ENCODE results near the gene OR2A12. TPM values are rescaled to one million over a fixed set of nuclear protein-coding genes. Genes with fewer than 3 reads are reported as not detected.
"Not testable (repeated sequence)": the region's sequence is repeated elsewhere in the genome, so short reads cannot be mapped to it uniquely, and the experiment has no call there.

Gene OR2A12
- total RNA-seq, 1 donor from 2014 or later = not detected

GRCh38 chr7:144109283-144109682 lies 23.2 kb downstream of the OR2A12 start, which contains the start of gene OR2A2:
Gene OR2A2 (plus strand): TSS chr7:144109583. CDS start chr7:144109583, 0 bp downstream.
- intact Hi-C loops (cut with DNase I) = no loop called here
- no peak for ATAC-seq (ENCODE audit: poor library complexity)
- no peak for DNase-seq

DNA sequence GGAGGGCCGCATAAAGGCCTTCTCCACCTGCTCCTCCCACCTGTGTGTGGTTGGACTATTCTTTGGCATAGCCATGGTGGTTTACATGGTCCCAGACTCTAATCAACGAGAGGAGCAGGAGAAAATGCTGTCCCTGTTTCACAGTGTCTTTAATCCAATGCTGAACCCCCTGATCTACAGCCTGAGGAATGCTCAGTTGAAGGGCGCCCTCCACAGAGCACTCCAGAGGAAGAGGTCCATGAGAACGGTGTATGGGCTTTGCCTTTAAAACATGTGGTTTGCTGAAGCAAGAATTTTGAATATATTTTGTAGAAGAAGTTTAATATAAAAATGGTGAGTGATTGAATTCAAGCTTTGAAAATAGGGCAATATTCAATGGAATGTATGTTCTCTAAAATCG lies 24.2 kb downstream of the OR2A12 start:
- intact Hi-C loops (cut with DNase I) = no loop called here
- ATAC-seq (ENCODE audit: poor library complexity) = no peak
- DNase-seq = no peak

DNA sequence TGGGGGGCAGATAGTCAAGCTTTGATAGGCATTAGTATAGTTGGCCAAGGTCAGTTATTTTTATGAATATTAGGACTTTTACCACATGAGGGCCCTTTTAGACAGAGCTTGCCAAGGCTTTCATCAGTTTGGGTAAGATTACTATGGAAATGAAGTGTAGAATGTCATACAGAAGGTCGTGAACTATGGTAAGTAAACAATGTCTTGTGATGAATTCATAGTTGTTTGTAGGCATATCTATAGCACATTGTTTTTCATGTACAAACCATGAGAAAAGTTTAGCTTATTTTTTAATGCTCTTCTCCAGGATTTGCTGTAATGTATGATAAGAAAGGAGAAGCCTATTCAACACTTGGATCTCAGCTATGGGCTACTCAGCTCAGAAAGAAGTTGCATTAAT lies 27.6 kb downstream of the OR2A12 start:
- ATAC-seq (ENCODE audit: poor library complexity) (no peak), DNase-seq (no peak)
- intact Hi-C loops (cut with DNase I) = no loop called here

DNA sequence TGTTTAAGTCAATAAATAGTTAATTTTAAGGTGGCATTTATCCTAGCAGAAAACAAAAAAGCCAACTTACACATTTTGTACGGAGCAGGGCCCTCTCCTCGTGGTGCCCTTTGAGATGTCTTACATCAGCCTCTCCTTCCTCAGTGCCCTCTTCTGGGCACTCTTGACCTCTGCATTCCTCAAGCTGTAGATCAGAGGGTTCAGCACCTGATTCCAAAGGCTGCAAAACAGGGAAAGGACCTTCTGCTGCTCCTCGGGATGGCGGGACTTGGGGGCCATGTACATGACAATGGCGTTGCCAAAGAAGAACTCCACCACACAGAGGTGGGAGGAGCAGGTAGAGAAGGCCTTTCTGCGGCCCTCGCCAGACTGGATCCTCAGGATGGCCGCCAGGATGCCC lies 32.3 kb downstream of the OR2A12 start:
- ATAC-seq (ENCODE audit: poor library complexity) (no peak), DNase-seq (no peak)
- intact Hi-C loops (cut with DNase I) = no loop called here

- intact Hi-C loops (cut with DNase I) = no loop called here
- ATAC-seq (ENCODE audit: poor library complexity) (no peak), DNase-seq (no peak)
These were observed 36.8 kb downstream of the OR2A12 start, which contains the start of gene OR2A14 for GRCh38 chr7:144122876-144123275. Gene OR2A14 (plus strand): TSS chr7:144123176. CDS start chr7:144129113, 5,937 bp downstream.

DNA sequence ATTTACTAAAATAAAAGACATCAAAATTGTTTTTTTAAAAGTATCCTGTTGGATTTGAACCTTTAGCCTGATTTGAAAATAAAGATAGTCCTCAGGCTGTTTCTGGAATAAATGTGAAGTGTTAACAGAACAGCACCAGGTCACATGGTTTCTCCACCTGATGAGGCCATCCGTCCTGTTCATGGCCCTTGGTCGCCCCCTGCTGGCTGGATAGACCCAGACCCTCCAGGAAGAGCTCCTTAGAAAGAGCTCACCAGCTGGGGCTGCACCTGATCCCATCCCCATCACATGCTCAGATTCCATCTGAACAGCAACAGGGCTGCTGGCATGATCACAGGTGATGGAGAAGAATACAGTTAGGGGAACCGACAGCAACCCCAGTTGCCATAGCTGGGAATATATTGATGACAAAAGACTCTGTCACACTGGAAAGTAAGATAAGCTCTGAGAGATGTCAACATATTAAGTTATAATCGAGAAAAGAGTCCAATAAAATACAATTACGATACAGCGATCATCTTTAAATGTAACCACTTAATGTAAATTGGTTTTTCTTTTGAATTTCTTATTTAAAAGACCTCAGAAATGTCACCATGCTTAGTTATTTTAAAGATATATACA lies 41.7 kb downstream of the OR2A12 start:
- DNase-seq (peak; percentile 90), ATAC-seq (ENCODE audit: poor library complexity) (peak; percentile 81)
- intact Hi-C loops (cut with DNase I) = no loop called here

- intact Hi-C loops (cut with DNase I); DNase-seq; ATAC-seq (ENCODE audit: poor library complexity): not testable (repeated sequence)
These were observed 43.5 kb downstream of the OR2A12 start for GRCh38 chr7:144129601-144130000.

- DNase-seq (no peak), ATAC-seq (ENCODE audit: poor library complexity) (no peak)
- intact Hi-C loops (cut with DNase I) = no loop called here
These were observed 44.7 kb downstream of the OR2A12 start for GRCh38 chr7:144130730-144131129.

DNA sequence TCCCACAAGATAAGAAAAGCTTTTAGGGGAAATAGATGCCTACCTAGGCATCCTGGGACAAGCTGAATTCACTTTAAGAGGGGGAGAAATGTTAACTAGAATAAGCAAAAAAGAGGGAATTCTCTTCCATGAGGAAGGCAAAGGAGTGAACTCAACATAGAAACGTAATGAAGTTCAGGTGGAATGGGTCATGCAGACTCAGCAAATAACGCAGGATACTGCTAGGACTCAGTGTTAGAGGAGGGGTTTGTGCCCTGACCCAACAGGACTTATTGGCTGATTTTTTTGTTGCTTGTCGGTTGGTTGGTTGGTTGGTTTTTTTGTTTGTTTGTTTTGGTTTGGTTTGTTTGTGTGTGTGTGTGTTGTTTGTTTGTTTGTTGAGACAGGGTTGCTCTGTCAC lies 46.2 kb downstream of the OR2A12 start:
- intact Hi-C loops (cut with DNase I) = no loop called here
- ATAC-seq (ENCODE audit: poor library complexity) (no peak), DNase-seq (no peak)

- intact Hi-C loops (cut with DNase I) = no loop called here
These were observed 47.2 kb downstream of the OR2A12 start for GRCh38 chr7:144133307-144133706.

GRCh38 chr7:144134116-144134515 lies 48.0 kb downstream of the OR2A12 start:
- DNase-seq (no peak), ATAC-seq (ENCODE audit: poor library complexity) (no peak)
- intact Hi-C loops (cut with DNase I) = no loop called here

More at GRCh38 chr7:144133307-144133706, 47.2 kb downstream of the OR2A12 start:
- DNase-seq (no peak), ATAC-seq (ENCODE audit: poor library complexity) (no peak)

- DNase-seq (no peak), ATAC-seq (ENCODE audit: poor library complexity) (no peak)
- intact Hi-C loops (cut with DNase I) = no loop called here
These were observed 51.4 kb downstream of the OR2A12 start for GRCh38 chr7:144137501-144137900.

- ATAC-seq (ENCODE audit: poor library complexity) (no peak), DNase-seq (no peak)
- intact Hi-C loops (cut with DNase I) = no loop called here
These were observed 56.1 kb downstream of the OR2A12 start for GRCh38 chr7:144142187-144142586.

- intact Hi-C loops (cut with DNase I) = no loop called here
- DNase-seq (no peak), ATAC-seq (ENCODE audit: poor library complexity) (no peak)
These were observed 58.3 kb downstream of the OR2A12 start for GRCh38 chr7:144144426-144144825.

- ATAC-seq (ENCODE audit: poor library complexity) (no peak), DNase-seq (no peak)
- intact Hi-C loops (cut with DNase I) = no loop called here
These were observed 62.2 kb downstream of the OR2A12 start for GRCh38 chr7:144148224-144148827.

Other genes with a start within 250 kb of the OR2A12 start
- gene TCAF1, start 184.1 kb upstream of the OR2A12 start, total RNA-seq = 33.8 TPM
- gene OR2F2, start 151.0 kb upstream of the OR2A12 start, total RNA-seq = not detected
- not detected for gene OR2F1, start 131.4 kb upstream of the OR2A12 start, total RNA-seq
- not detected for gene OR6B1, start 86.0 kb upstream of the OR2A12 start, total RNA-seq
- not detected for gene OR2A5, start 37.3 kb upstream of the OR2A12 start, total RNA-seq
- not detected for gene OR2A25, start 16.5 kb upstream of the OR2A12 start, total RNA-seq
- not detected for gene OR2A2, start 23.3 kb downstream of the OR2A12 start, total RNA-seq
- not detected for gene OR2A14, start 36.9 kb downstream of the OR2A12 start, total RNA-seq
- gene CTAGE4, start 97.2 kb downstream of the OR2A12 start, total RNA-seq = 0.32 TPM
- 0.67 TPM for gene ARHGEF35, start 109.6 kb downstream of the OR2A12 start, total RNA-seq
- not detected for gene OR2A42, start 153.3 kb downstream of the OR2A12 start, total RNA-seq
- 0.51 TPM for gene OR2A7, start 178.5 kb downstream of the OR2A12 start, total RNA-seq
- 0.32 TPM for gene CTAGE8, start 183.0 kb downstream of the OR2A12 start, total RNA-seq
- gene OR2A1, start 226.1 kb downstream of the OR2A12 start, total RNA-seq = not detected

All from Right ventricle myocardium superior (tissue), 1 donor.